Osteocyte (in vitro differentiated cells): ENCODE data around the gene COQ4. TPM values are rescaled to one million over a fixed set of nuclear protein-coding genes. Genes with fewer than 3 reads are reported as not detected.
"Not testable (repeated sequence)": the region's sequence is repeated elsewhere in the genome, so short reads cannot be mapped to it uniquely, and the experiment has no call there.

Experiments used
- DNase-seq: peaks from one replicate; pipeline ENCODE4 v3.0.0; 2021; ENCODE audit warnings: mixed read lengths; ENCODE audit not compliant: unreplicated experiment; ENCODE audit errors: extremely low spot score
- H3K27ac Mint-ChIP-seq: one replicate; pipeline ENCODE4 v1.8.0; 2021; ENCODE audit warnings: mild to moderate bottlenecking, mixed read lengths; ENCODE audit not compliant: unreplicated experiment
- H3K27me3 Mint-ChIP-seq: one replicate; pipeline ENCODE4 v1.8.0; 2021; ENCODE audit warnings: mixed read lengths; ENCODE audit not compliant: unreplicated experiment
- H3K36me3 Mint-ChIP-seq: one replicate; pipeline ENCODE4 v1.8.0; 2021; ENCODE audit warnings: mixed read lengths; ENCODE audit not compliant: unreplicated experiment
- H3K4me1 Mint-ChIP-seq: one replicate; pipeline ENCODE4 v1.8.0; 2021; ENCODE audit warnings: mixed read lengths; ENCODE audit not compliant: unreplicated experiment
- H3K4me3 Mint-ChIP-seq: one replicate; pipeline ENCODE4 v1.8.0; 2021; ENCODE audit warnings: mild to moderate bottlenecking, moderate library complexity, mixed read lengths; ENCODE audit not compliant: unreplicated experiment
- H3K9me3 Mint-ChIP-seq: one replicate; pipeline ENCODE4 v1.8.0; 2021; ENCODE audit warnings: mixed read lengths; ENCODE audit not compliant: unreplicated experiment
- CTCF ChIP-seq: fragments of 200-600 bp; sonication (generic); IDR thresholded peaks from 2 replicates; pipeline ENCODE4 v1.5.0; 2021; ENCODE audit warnings: antibody characterized with exemption, mild to moderate bottlenecking, moderate library complexity
- total RNA-seq: library from RNA; stranded (reverse); gene quantifications from 2 replicates; pipeline ENCODE4 v1.2.1, GENCODE V29; 2021

Gene COQ4
- total RNA-seq, 1 donor from 2014 or later: 38.4 TPM

GRCh38 chr9:128276574-128277270, 45.9 kb upstream of the COQ4 start:
- peaks cover 35% of the 10 kb centered on the region for H3K4me1 Mint-ChIP-seq
- H3K4me3 Mint-ChIP-seq: peak overlapping the region; percentile 97
- TF ChIP-seq CTCF: no peak
- DNase-seq: no peak
- H3K27me3 Mint-ChIP-seq: no peaks in the 10 kb centered on the region
- no peaks in the 10 kb centered on the region for H3K9me3 Mint-ChIP-seq
- peak overlapping the region; percentile 95 for H3K27ac Mint-ChIP-seq
- H3K36me3 Mint-ChIP-seq: peaks cover 23% of the 10 kb centered on the region

- not testable (repeated sequence) for H3K27me3 Mint-ChIP-seq, DNase-seq, H3K27ac Mint-ChIP-seq, H3K9me3 Mint-ChIP-seq, H3K36me3 Mint-ChIP-seq
- H3K4me3 Mint-ChIP-seq: peak overlapping the region; percentile 23
- H3K4me1 Mint-ChIP-seq: peaks cover 25% of the 10 kb centered on the region
Measured at GRCh38 chr9:128279088-128280073, 43.3 kb upstream of the COQ4 start.

GRCh38 chr9:128280084-128280622, 42.5 kb upstream of the COQ4 start:
- DNase-seq: no peak
- Mint-ChIP-seq H3K9me3 (no peaks in the 10 kb centered on the region), H3K4me1 (peaks cover 18% of the 10 kb centered on the region), H3K27ac (no peak overlapping the region), H3K4me3 (no peak overlapping the region), H3K36me3 (peaks cover 8% of the 10 kb centered on the region), H3K27me3 (no peaks in the 10 kb centered on the region)
- no peak for TF ChIP-seq CTCF

- no peak for TF ChIP-seq CTCF
- H3K27ac Mint-ChIP-seq: no peak overlapping the region
- no peak overlapping the region for H3K4me3 Mint-ChIP-seq
- peaks cover 12% of the 10 kb centered on the region for H3K36me3 Mint-ChIP-seq
- no peaks in the 10 kb centered on the region for H3K9me3 Mint-ChIP-seq
- no peaks in the 10 kb centered on the region for H3K27me3 Mint-ChIP-seq
- no peak for DNase-seq
- peaks cover 5% of the 10 kb centered on the region for H3K4me1 Mint-ChIP-seq
Measured at GRCh38 chr9:128282500-128282899, 40.1 kb upstream of the COQ4 start.

GRCh38 chr9:128285033-128285784, 37.4 kb upstream of the COQ4 start:
- H3K4me1 Mint-ChIP-seq: no peaks in the 10 kb centered on the region
- no peaks in the 10 kb centered on the region for H3K9me3 Mint-ChIP-seq
- peaks cover 12% of the 10 kb centered on the region for H3K36me3 Mint-ChIP-seq
- TF ChIP-seq CTCF: no peak
- no peak overlapping the region for H3K27ac Mint-ChIP-seq
- no peak overlapping the region for H3K4me3 Mint-ChIP-seq
- DNase-seq: no peak
- no peaks in the 10 kb centered on the region for H3K27me3 Mint-ChIP-seq
